Measurements from ENCODE around the gene TIMM44. TPM values are rescaled to one million over a fixed set of nuclear protein-coding genes. Genes with fewer than 3 reads are reported as not detected.

Gene TIMM44
- total RNA-seq, 1 donor from 2014 or later = 43.7 TPM

DNA sequence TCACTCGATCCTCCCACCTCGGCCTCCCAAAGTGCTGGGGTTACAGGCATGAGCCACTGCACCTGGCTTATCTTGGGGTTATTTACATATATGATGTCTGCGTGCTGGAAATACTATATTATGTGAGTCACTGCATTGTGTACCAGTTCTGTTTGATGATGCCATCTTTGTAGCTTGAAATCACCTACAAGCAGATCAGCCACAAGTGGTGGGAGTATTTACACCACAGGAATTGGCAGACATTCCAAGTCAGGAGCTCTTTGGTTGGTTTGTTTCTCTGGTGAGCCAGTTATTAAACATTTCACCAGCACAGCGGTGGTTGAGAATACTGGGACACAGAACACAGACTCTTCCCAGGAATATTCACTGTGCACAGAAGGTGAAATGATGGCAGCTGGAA lies 4.5 kb upstream of the TIMM44 start:
- H4K20me1 ChIP-seq (ENCODE audit: low read depth) = no peaks in the 10 kb centered on the region
- H3K4me3 ChIP-seq = no peak overlapping the region
- peaks cover 11% of the 10 kb centered on the region for H3K79me2 ChIP-seq (ENCODE audit: low read depth)
- H3K27me3 Mint-ChIP-seq (ENCODE audit: insufficient read depth, low read depth) = peaks cover 4% of the 10 kb centered on the region
- H3K9me3 Mint-ChIP-seq = no peaks in the 10 kb centered on the region
- peaks cover 8% of the 10 kb centered on the region for H3K4me1 Mint-ChIP-seq
- TF ChIP-seq EZH2phosphoT487 (IDR thresholded peaks at IDR 0.05) = no peak
- TF ChIP-seq, protein P1, sequence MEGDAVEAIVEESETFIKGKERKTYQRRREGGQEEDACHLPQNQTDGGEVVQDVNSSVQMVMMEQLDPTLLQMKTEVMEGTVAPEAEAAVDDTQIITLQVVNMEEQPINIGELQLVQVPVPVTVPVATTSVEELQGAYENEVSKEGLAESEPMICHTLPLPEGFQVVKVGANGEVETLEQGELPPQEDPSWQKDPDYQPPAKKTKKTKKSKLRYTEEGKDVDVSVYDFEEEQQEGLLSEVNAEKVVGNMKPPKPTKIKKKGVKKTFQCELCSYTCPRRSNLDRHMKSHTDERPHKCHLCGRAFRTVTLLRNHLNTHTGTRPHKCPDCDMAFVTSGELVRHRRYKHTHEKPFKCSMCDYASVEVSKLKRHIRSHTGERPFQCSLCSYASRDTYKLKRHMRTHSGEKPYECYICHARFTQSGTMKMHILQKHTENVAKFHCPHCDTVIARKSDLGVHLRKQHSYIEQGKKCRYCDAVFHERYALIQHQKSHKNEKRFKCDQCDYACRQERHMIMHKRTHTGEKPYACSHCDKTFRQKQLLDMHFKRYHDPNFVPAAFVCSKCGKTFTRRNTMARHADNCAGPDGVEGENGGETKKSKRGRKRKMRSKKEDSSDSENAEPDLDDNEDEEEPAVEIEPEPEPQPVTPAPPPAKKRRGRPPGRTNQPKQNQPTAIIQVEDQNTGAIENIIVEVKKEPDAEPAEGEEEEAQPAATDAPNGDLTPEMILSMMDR (IDR thresholded peaks at IDR 0.05) = no peak
- no peak for TF ChIP-seq EZH2 (IDR thresholded peaks at IDR 0.05)
- H3K9ac ChIP-seq = no peak overlapping the region
- no peak overlapping the region for H2AFZ ChIP-seq (replicated peaks)
- no peaks in the 10 kb centered on the region for H3K4me1 ChIP-seq
- DNase-seq (ENCODE audit: low spot score) = no peak
- no peaks in the 10 kb centered on the region for H3K27me3 ChIP-seq
- peaks cover 4% of the 10 kb centered on the region for H3F3A ChIP-seq (ENCODE audit: low read depth)
- no peaks in the 10 kb centered on the region for H3K36me3 ChIP-seq
- H3K9me3 ChIP-seq (ENCODE audit: low read depth) = no peaks in the 10 kb centered on the region
- H3K36me3 Mint-ChIP-seq = peaks cover 4% of the 10 kb centered on the region
- H3K27ac ChIP-seq = no peak overlapping the region
- no peak overlapping the region for H3K4me2 ChIP-seq
- no peak overlapping the region for H3K27ac Mint-ChIP-seq
- H3K4me3 Mint-ChIP-seq = no peak overlapping the region

DNA sequence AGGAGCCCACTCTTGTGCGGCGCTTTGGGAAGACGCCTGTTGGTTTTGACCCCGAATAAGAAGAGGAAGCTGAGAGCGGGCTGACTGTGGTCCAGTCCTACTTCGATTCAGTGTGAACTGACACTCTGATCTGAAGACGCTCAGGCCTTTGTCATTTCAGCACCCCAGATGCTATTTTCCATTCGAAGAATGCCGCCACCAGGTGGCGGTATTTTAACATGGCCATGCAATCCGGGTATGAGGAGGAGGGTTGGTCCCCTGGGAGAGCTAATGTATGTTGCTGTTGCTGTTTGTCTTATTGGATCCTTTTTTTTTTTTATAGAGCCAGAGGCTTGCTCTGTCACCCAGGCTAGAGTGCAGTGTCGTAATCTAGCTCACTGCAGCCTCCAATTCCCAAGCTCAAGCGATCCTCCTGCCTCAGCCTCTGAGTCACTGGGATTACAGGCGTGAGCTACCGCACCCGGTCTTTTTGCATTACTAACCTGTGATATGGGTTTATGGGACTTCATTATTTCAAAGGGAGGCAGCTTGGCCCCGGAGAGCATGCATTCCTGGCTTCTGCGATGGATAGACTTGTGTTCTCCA lies 803 bp upstream of the TIMM44 start:
- Histone ChIP-seq H3K9me3 (ENCODE audit: low read depth) (no peaks in the 10 kb centered on the region), H3K36me3 (no peaks in the 10 kb centered on the region), H3F3A (ENCODE audit: low read depth) (peaks cover 4% of the 10 kb centered on the region), H3K4me2 (peak overlapping the region; percentile 87), H2AFZ (replicated peaks) (peak overlapping the region; percentile 78), H3K4me3 (peak overlapping the region; percentile 92), H4K20me1 (ENCODE audit: low read depth) (no peaks in the 10 kb centered on the region), H3K9ac (no peak overlapping the region), H3K27me3 (no peaks in the 10 kb centered on the region), H3K27ac (peak overlapping the region; percentile 81), H3K4me1 (peaks cover 5% of the 10 kb centered on the region), H3K79me2 (ENCODE audit: low read depth) (peaks cover 29% of the 10 kb centered on the region)
- no peak for TF ChIP-seq EZH2 (IDR thresholded peaks at IDR 0.05)
- TF ChIP-seq EZH2phosphoT487 (IDR thresholded peaks at IDR 0.05) = no peak
- TF ChIP-seq, protein P1 (IDR thresholded peaks at IDR 0.05) = peak; percentile 89
- Mint-ChIP-seq H3K36me3 (peaks cover 11% of the 10 kb centered on the region), H3K27ac (peak overlapping the region; percentile 95), H3K4me3 (peak overlapping the region; percentile 95), H3K9me3 (no peaks in the 10 kb centered on the region), H3K4me1 (peaks cover 16% of the 10 kb centered on the region), H3K27me3 (ENCODE audit: insufficient read depth, low read depth) (peaks cover 4% of the 10 kb centered on the region)
- peak; percentile 94 for DNase-seq (ENCODE audit: low spot score)

DNA sequence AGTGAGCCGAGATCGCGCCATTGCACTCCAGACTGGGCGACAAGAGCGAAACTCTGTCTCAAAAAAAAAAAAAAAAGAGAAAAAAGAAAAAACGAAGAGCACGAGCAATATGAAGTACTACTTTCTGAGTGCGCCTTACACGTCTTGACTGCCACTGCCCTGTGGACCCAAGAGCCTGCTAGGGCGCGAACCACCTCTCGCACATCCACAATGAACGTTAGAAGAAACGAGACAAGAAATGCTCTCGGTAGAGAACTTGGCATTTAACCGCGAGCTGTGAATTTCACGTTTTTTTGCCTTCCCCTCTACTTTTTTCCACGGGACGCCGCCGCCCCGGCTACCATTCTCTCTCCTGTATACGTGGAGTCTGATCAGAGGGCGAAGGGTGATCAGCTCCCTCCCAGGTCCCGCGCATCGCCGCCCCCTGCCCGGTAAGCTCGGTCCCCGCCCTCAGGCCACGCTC lies 454 bp downstream of the TIMM44 start:
- TF ChIP-seq EZH2 (IDR thresholded peaks at IDR 0.05) (no peak), EZH2phosphoT487 (IDR thresholded peaks at IDR 0.05) (no peak)
- TF ChIP-seq, protein P1 (IDR thresholded peaks at IDR 0.05) = no peak
- DNase-seq (ENCODE audit: low spot score) = no peak
- Histone ChIP-seq H3K79me2 (ENCODE audit: low read depth) (peaks cover 29% of the 10 kb centered on the region), H3K9ac (peak overlapping the region; percentile 97), H3K4me3 (peak overlapping the region; percentile 92), H3K9me3 (ENCODE audit: low read depth) (no peaks in the 10 kb centered on the region), H3K27ac (peak overlapping the region; percentile 91), H3K27me3 (no peaks in the 10 kb centered on the region), H3K36me3 (no peaks in the 10 kb centered on the region), H2AFZ (replicated peaks) (peak overlapping the region; percentile 75), H3K4me2 (peak overlapping the region; percentile 97), H4K20me1 (ENCODE audit: low read depth) (no peaks in the 10 kb centered on the region), H3F3A (ENCODE audit: low read depth) (peaks cover 4% of the 10 kb centered on the region), H3K4me1 (peaks cover 5% of the 10 kb centered on the region)
- Mint-ChIP-seq H3K9me3 (no peaks in the 10 kb centered on the region), H3K4me3 (peak overlapping the region; percentile 95), H3K36me3 (peaks cover 11% of the 10 kb centered on the region), H3K4me1 (peaks cover 16% of the 10 kb centered on the region), H3K27me3 (ENCODE audit: insufficient read depth, low read depth) (peaks cover 4% of the 10 kb centered on the region), H3K27ac (peak overlapping the region; percentile 95)
